OCI-LY7 (cell line): ENCODE data around the gene SLC1A6. TPM values are rescaled to one million over a fixed set of nuclear protein-coding genes. Genes with fewer than 3 reads are reported as not detected.

Experiments used
- BruUV-seq: library from RNA; stranded (reverse); fragments of 400-500 nt; replicated peaks from 2 replicates; lab custom pipeline; 2021; lab: Mats Ljungman, UMichigan
- CTCF ChIA-PET: fragments of 300-600 bp; sonication (Branson Sonifier 250); formaldehyde crosslinking; loops from one replicate; lab custom pipeline; 2022; ENCODE audit warnings: antibody characterized with exemption; ENCODE audit not compliant: unreplicated experiment; lab: Charles Lee
- POLR2A ChIA-PET: fragments of 300-600 bp; sonication (Branson Sonifier 250); formaldehyde crosslinking; loops from one replicate; lab custom pipeline; 2022; ENCODE audit warnings: antibody characterized with exemption; lab: Charles Lee
- DNase-seq: peaks from one replicate; pipeline ENCODE4 v3.0.0-alpha.2; 2015; ENCODE audit warnings: low spot score
- H2AFZ ChIP-seq: fragments of 200-600 bp; sonication (generic), shearing (Covaris generic); 2 replicates; pipeline ENCODE4 v1.6.1; 2014; ENCODE audit warnings: mild to moderate bottlenecking, antibody characterized with exemption, low read length, moderate library complexity
- H3K27ac ChIP-seq: fragments of 200-600 bp; sonication (generic); 2 replicates; pipeline ENCODE4 v1.5.1; 2014; ENCODE audit warnings: mixed run types, low read depth, mild to moderate bottlenecking, moderate library complexity, low read length, inconsistent platforms; ENCODE audit not compliant: poor library complexity, severe bottlenecking
- H3K36me3 ChIP-seq: fragments of 200-600 bp; sonication (generic); 2 replicates; pipeline ENCODE4 v1.6.1; 2014; ENCODE audit warnings: mild to moderate bottlenecking, antibody characterized with exemption, low read length, moderate library complexity, mixed read lengths; ENCODE audit not compliant: insufficient read depth
- H3K4me1 ChIP-seq: fragments of 200-600 bp; sonication (generic); 2 replicates; pipeline ENCODE4 v1.5.1; 2014; ENCODE audit warnings: mild to moderate bottlenecking, low read length; ENCODE audit not compliant: insufficient read depth, poor library complexity, severe bottlenecking
- H3K4me2 ChIP-seq: fragments of 200-600 bp; sonication (generic); 2 replicates; pipeline ENCODE4 v1.6.1; 2014; ENCODE audit warnings: mild to moderate bottlenecking, low read length
- H3K4me3 ChIP-seq: fragments of 200-600 bp; sonication (generic); 2 replicates; pipeline ENCODE4 v1.5.1; 2014; ENCODE audit warnings: mild to moderate bottlenecking, low read depth, low read length; ENCODE audit not compliant: poor library complexity, severe bottlenecking
- H3K79me2 ChIP-seq: fragments of 200-600 bp; sonication (generic); 2 replicates; pipeline ENCODE4 v1.6.1; 2016; ENCODE audit warnings: low read depth, mild to moderate bottlenecking, low read length, moderate library complexity, mixed read lengths; ENCODE audit not compliant: insufficient read depth
- H3K9me2 ChIP-seq: fragments of 200-600 bp; sonication (generic); 2 replicates; pipeline ENCODE4 v1.6.1; 2016; ENCODE audit warnings: mild to moderate bottlenecking, low read length, mixed read lengths; ENCODE audit not compliant: insufficient read depth
- H3K9me3 ChIP-seq: fragments of 200-600 bp; sonication (generic); 2 replicates; pipeline ENCODE4 v1.6.1; 2014; ENCODE audit warnings: mild to moderate bottlenecking, mixed run types, low read length, mixed read lengths
- H4K20me1 ChIP-seq: fragments of 200-600 bp; sonication (generic); 2 replicates; pipeline ENCODE4 v1.6.1; 2014; ENCODE audit warnings: mild to moderate bottlenecking, antibody characterized with exemption, low read length, moderate library complexity, mixed read lengths; ENCODE audit not compliant: insufficient read depth
- CTCF ChIP-seq: fragments of 200-600 bp; sonication (generic); conservative IDR thresholded peaks from 2 replicates; pipeline ENCODE4 v1.5.1; 2014; ENCODE audit warnings: mild to moderate bottlenecking, antibody characterized with exemption, low read length, moderate library complexity, mixed read lengths
- EZH2phosphoT487 ChIP-seq: fragments of 200-600 bp; sonication (generic); IDR thresholded peaks from 2 replicates; pipeline ENCODE4 v1.6.1; 2018; ENCODE audit warnings: low read depth, borderline replicate concordance, mild to moderate bottlenecking, mixed run types, antibody characterized with exemption, low read length, moderate library complexity, mixed read lengths
- intact Hi-C: fragments of 100-400 bp; cut with micrococcal nuclease; formaldehyde crosslinking; loops from one replicate; pipeline ENCODE4 v1.10.0; 2022; ENCODE audit not compliant: unreplicated experiment
- total RNA-seq, 2 experiments: library from RNA; depleted of rRNA in 1 of 2; stranded (reverse); fragments of >200 nt in 1 of 2; shearing (Covaris generic) in 1 of 2; gene quantifications; 2 replicates each; pipeline ENCODE4 v1.2.3, GENCODE V29; 2014 to 2022

Gene SLC1A6
- total RNA-seq, 2 experiments from 2014 or later = not detected

- no peak overlapping the region for H3K27ac ChIP-seq
- H3K79me2 ChIP-seq = no peaks in the 10 kb centered on the region
- ChIA-PET POLR2A (no interaction called here), CTCF (no interaction called here)
- no peaks in the 10 kb centered on the region for H3K4me1 ChIP-seq
- no peak for DNase-seq
- no peak overlapping the region for H3K4me3 ChIP-seq
- intact Hi-C loops = no loop called here
- no peak overlapping the region for H2AFZ ChIP-seq
- no TSS peak for BruUV-seq
- H3K9me2 ChIP-seq = no peaks in the 10 kb centered on the region
- no peaks in the 10 kb centered on the region for H3K36me3 ChIP-seq
- no peaks in the 10 kb centered on the region for H3K9me3 ChIP-seq
- TF ChIP-seq CTCF = no peak
- no peak for TF ChIP-seq EZH2phosphoT487
- no peaks in the 10 kb centered on the region for H4K20me1 ChIP-seq
- no peak overlapping the region for H3K4me2 ChIP-seq
Measured at GRCh38 chr19:14997981-14998380, 18.3 kb upstream of the SLC1A6 start.

GRCh38 chr19:14992780-14993179 lies 13.1 kb upstream of the SLC1A6 start:
- intact Hi-C loops = no loop called here

GRCh38 chr19:14985133-14985532 lies 5.5 kb upstream of the SLC1A6 start:
- intact Hi-C loops = no loop called here
- no peaks in the 10 kb centered on the region for H3K9me2 ChIP-seq
- TF ChIP-seq EZH2phosphoT487 (no peak), CTCF (no peak)
- ChIA-PET POLR2A (no interaction called here), CTCF (no interaction called here)
- no peak overlapping the region for H2AFZ ChIP-seq
- no peak overlapping the region for H3K4me2 ChIP-seq
- no peak for DNase-seq
- no peaks in the 10 kb centered on the region for H3K79me2 ChIP-seq
- no peaks in the 10 kb centered on the region for H3K4me1 ChIP-seq
- H3K36me3 ChIP-seq = no peaks in the 10 kb centered on the region
- no peak overlapping the region for H3K27ac ChIP-seq
- H3K4me3 ChIP-seq = no peak overlapping the region
- no peaks in the 10 kb centered on the region for H4K20me1 ChIP-seq
- BruUV-seq = no TSS peak
- no peaks in the 10 kb centered on the region for H3K9me3 ChIP-seq

More at GRCh38 chr19:14992780-14993179, 13.1 kb upstream of the SLC1A6 start:
- no TSS peak for BruUV-seq
- no peaks in the 10 kb centered on the region for H3K9me3 ChIP-seq
- ChIA-PET POLR2A (no interaction called here), CTCF (no interaction called here)
- no peak for DNase-seq
- no peak for TF ChIP-seq CTCF
- TF ChIP-seq EZH2phosphoT487 = no peak
- H2AFZ ChIP-seq = no peak overlapping the region
- H3K9me2 ChIP-seq = no peaks in the 10 kb centered on the region
- H3K4me3 ChIP-seq = no peak overlapping the region
- no peaks in the 10 kb centered on the region for H3K36me3 ChIP-seq
- H3K4me2 ChIP-seq = no peak overlapping the region
- H3K4me1 ChIP-seq = no peaks in the 10 kb centered on the region
- H3K79me2 ChIP-seq = no peaks in the 10 kb centered on the region
- H3K27ac ChIP-seq = no peak overlapping the region
- H4K20me1 ChIP-seq = no peaks in the 10 kb centered on the region
